GM21723 (cell line): ENCODE measurements around the gene CXorf49B.
"Not testable (repeated sequence)": the region's sequence is repeated elsewhere in the genome, so short reads cannot be mapped to it uniquely, and the experiment has no call there.

Experiments
- ATAC-seq: cut with Tn5 transposase; IDR thresholded peaks from one replicate; pipeline ENCODE4 v1.9.1; 2021; ENCODE audit warnings: mild to moderate bottlenecking, moderate library complexity; ENCODE audit not compliant: unreplicated experiment

Gene CXorf49B

GRCh38 chrX:71763049-71763448 lies at the start of gene CXorf49B:
Gene CXorf49B, plus strand, starts transcription at chrX:71763349. Its CDS starts 75 bp downstream, at chrX:71763424.
- not testable (repeated sequence) for ATAC-seq

- not testable (repeated sequence) for ATAC-seq
Measured at GRCh38 chrX:71714064-71714463, 49.1 kb upstream of the CXorf49B start.

- ATAC-seq: not testable (repeated sequence)
Measured at GRCh38 chrX:71715551-71715950, 47.6 kb upstream of the CXorf49B start.

- ATAC-seq: not testable (repeated sequence)
Measured at GRCh38 chrX:71716323-71716722, 46.8 kb upstream of the CXorf49B start.

- not testable (repeated sequence) for ATAC-seq
Measured at GRCh38 chrX:71718185-71718584, 45.0 kb upstream of the CXorf49B start, which contains the start of gene CXorf49. Gene CXorf49, minus strand, starts transcription at chrX:71718285. Its CDS starts 134 bp downstream, at chrX:71718151.

GRCh38 chrX:71719195-71719594 lies 44.0 kb upstream of the CXorf49B start:
- ATAC-seq: not testable (repeated sequence)

- not testable (repeated sequence) for ATAC-seq
Measured at GRCh38 chrX:71720289-71720886, 42.8 kb upstream of the CXorf49B start.

- not testable (repeated sequence) for ATAC-seq
Measured at GRCh38 chrX:71760688-71761281, 2.4 kb upstream of the CXorf49B start.

GRCh38 chrX:71764832-71765231 lies 1.7 kb downstream of the CXorf49B start:
- ATAC-seq: not testable (repeated sequence)

GRCh38 chrX:71765613-71766012 lies 2.5 kb downstream of the CXorf49B start:
- not testable (repeated sequence) for ATAC-seq

GRCh38 chrX:71767134-71767533 lies 4.0 kb downstream of the CXorf49B start:
- not testable (repeated sequence) for ATAC-seq

GRCh38 chrX:71778322-71778721 lies 15.2 kb downstream of the CXorf49B start:
- ATAC-seq: not testable (repeated sequence)

GRCh38 chrX:71782225-71782949 lies 19.2 kb downstream of the CXorf49B start:
- ATAC-seq: not testable (repeated sequence)

- ATAC-seq: not testable (repeated sequence)
Measured at GRCh38 chrX:71782950-71783299, 19.8 kb downstream of the CXorf49B start.

- peak; percentile 52 for ATAC-seq
Measured at GRCh38 chrX:71783569-71784347, 20.6 kb downstream of the CXorf49B start.

- ATAC-seq: peak; percentile 65
Measured at GRCh38 chrX:71784348-71784983, 21.3 kb downstream of the CXorf49B start.

- ATAC-seq: not testable (repeated sequence)
Measured at GRCh38 chrX:71806450-71806849, 43.3 kb downstream of the CXorf49B start.

- no peak for ATAC-seq
Measured at GRCh38 chrX:71809886-71810285, 46.7 kb downstream of the CXorf49B start.

GRCh38 chrX:71814123-71814912 lies 51.2 kb downstream of the CXorf49B start:
- no peak for ATAC-seq
